SK-N-SH (cell line): ENCODE data around the gene USP9Y.

Experiments used
- CTCF ChIP-seq: fragments of 200-600 bp; sonication (generic); IDR thresholded peaks from 2 replicates; pipeline ENCODE4 v1.6.1; 2017; ENCODE audit warnings: antibody characterized with exemption, mild to moderate bottlenecking, moderate library complexity
- REST ChIP-seq: IDR thresholded peaks from 2 replicates; pipeline ENCODE4 v1.6.1; 2012; ENCODE audit warnings: mild to moderate bottlenecking, low read depth, low read length, moderate library complexity
- TF ChIP-seq, protein P1 (sequence below): IDR thresholded peaks from 2 replicates; pipeline ENCODE4 v1.4.0; 2012; ENCODE audit warnings: low read depth, borderline replicate concordance

- TF ChIP-seq CTCF, result no peak
- TF ChIP-seq, protein P1, sequence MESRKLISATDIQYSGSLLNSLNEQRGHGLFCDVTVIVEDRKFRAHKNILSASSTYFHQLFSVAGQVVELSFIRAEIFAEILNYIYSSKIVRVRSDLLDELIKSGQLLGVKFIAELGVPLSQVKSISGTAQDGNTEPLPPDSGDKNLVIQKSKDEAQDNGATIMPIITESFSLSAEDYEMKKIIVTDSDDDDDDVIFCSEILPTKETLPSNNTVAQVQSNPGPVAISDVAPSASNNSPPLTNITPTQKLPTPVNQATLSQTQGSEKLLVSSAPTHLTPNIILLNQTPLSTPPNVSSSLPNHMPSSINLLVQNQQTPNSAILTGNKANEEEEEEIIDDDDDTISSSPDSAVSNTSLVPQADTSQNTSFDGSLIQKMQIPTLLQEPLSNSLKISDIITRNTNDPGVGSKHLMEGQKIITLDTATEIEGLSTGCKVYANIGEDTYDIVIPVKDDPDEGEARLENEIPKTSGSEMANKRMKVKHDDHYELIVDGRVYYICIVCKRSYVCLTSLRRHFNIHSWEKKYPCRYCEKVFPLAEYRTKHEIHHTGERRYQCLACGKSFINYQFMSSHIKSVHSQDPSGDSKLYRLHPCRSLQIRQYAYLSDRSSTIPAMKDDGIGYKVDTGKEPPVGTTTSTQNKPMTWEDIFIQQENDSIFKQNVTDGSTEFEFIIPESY, result no peak
- TF ChIP-seq REST, result no peak
These were observed at the start of gene USP9Y for GRCh38 chrY:12701181-12701695.
